EL (cell line): Measurements from ENCODE around the gene ST6GALNAC1.

Experiments used
- DNase-seq: peaks from one replicate; pipeline ENCODE4 v3.0.0-alpha.2; 2016

The ST6GALNAC1 gene

GRCh38 chr17:76643553-76644148 lies at the start of gene ST6GALNAC1:
Gene ST6GALNAC1, minus strand, starts transcription at chr17:76643757. Its CDS starts 119 bp downstream, at chr17:76643638.
- no peak for DNase-seq

GRCh38 chr17:76691379-76692191 lies 48.0 kb upstream of the ST6GALNAC1 start:
- no peak for DNase-seq

- DNase-seq = no peak
These were observed 47.2 kb upstream of the ST6GALNAC1 start for GRCh38 chr17:76690596-76691280.

- no peak for DNase-seq
These were observed 46.3 kb upstream of the ST6GALNAC1 start for GRCh38 chr17:76689859-76690258.

- DNase-seq = peak; percentile 40
These were observed 44.6 kb upstream of the ST6GALNAC1 start for GRCh38 chr17:76688165-76688622.

- no peak for DNase-seq
These were observed 44.0 kb upstream of the ST6GALNAC1 start for GRCh38 chr17:76687298-76688164.

GRCh38 chr17:76686538-76687297 lies 43.2 kb upstream of the ST6GALNAC1 start:
- DNase-seq = no peak

GRCh38 chr17:76685846-76686245 lies 42.3 kb upstream of the ST6GALNAC1 start:
- no peak for DNase-seq

- no peak for DNase-seq
These were observed 41.8 kb upstream of the ST6GALNAC1 start for GRCh38 chr17:76685366-76685765.

GRCh38 chr17:76684756-76685155 lies 41.2 kb upstream of the ST6GALNAC1 start:
- DNase-seq = no peak

GRCh38 chr17:76683921-76684745 lies 40.6 kb upstream of the ST6GALNAC1 start:
- no peak for DNase-seq

- DNase-seq = no peak
These were observed 39.6 kb upstream of the ST6GALNAC1 start for GRCh38 chr17:76683011-76683755.

GRCh38 chr17:76682296-76682695 lies 38.7 kb upstream of the ST6GALNAC1 start:
- no peak for DNase-seq

GRCh38 chr17:76681222-76682137 lies 37.9 kb upstream of the ST6GALNAC1 start:
- peak; percentile 62 for DNase-seq

- no peak for DNase-seq
These were observed 35.7 kb upstream of the ST6GALNAC1 start for GRCh38 chr17:76679239-76679638.

- DNase-seq = no peak
These were observed 34.8 kb upstream of the ST6GALNAC1 start for GRCh38 chr17:76678330-76678729.

- no peak for DNase-seq
These were observed 33.8 kb upstream of the ST6GALNAC1 start for GRCh38 chr17:76677406-76677805.

GRCh38 chr17:76676629-76677028 lies 33.1 kb upstream of the ST6GALNAC1 start:
- DNase-seq = no peak

- no peak for DNase-seq
These were observed 32.1 kb upstream of the ST6GALNAC1 start for GRCh38 chr17:76675648-76676047.
